Stromal cell of bone marrow (primary cell): ENCODE results near the gene QRICH1.
A peak's percentile ranks its signal among the peaks of the same experiment; 100 is the strongest.

ENCODE experiments used
- DNase-seq: peaks from one replicate; pipeline ENCODE4 v3.0.0-alpha.2; 2012; ENCODE audit warnings: low read depth

The QRICH1 gene

DNA sequence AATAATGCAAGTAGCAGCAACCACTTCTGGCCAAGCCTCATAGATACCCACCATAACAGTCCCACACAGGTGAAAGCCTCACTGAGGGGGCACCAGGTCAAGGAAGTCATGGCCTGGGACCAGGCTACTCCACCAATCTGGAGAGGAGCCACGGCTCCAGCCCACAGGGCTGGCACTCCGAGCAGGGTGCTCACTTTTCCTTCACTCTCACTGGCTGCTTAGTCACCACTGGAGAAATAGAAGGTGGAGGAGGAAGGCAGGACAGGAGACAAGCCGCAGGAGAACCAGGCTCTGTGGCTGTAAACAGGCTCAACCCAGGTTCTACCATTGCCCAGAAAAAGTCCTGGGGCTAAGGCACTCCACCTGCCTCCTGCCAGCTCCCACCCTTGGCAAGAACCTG, 25.6 kb upstream of the QRICH1 start:
- no peak for DNase-seq

DNA sequence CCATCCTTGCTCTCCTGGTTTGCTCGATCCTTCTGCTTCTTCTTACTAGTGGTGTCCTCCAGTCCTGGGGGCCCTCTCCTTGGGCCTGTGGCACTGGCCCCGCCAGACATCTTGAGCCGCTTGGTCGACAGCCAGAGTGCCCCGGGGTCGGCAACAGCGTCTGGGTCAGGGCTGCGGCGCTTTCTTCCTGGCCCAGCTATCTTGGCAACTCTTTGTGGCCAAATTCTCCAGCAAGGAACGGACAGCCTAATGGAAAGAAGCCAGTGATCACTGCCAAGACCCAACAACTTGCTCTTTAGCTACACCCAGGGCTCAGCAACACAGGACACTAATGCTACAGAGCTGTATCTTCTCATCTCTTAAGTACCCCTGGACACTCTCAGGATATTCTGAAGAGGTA, 25.2 kb upstream of the QRICH1 start:
- DNase-seq, result no peak

DNA sequence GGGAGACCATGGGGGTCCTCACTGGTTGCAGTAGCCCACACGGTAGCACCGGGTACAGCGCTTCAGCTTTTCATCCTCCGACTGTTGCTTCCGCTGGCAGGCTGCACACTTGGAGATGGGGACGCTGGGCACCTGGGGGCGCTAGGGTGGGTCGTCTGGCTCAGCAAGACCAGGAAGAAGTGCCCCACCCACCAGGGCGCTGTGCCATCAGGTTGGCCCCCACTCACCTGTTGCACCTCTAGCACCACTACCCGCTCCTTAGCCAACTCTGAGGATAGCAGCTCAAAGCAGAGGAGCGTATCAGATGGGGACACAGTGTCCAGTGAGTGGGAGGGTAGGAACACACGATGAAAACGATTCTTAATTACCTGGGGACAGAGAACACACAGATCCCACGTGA, 18.4 kb upstream of the QRICH1 start:
- DNase-seq, result no peak

DNA sequence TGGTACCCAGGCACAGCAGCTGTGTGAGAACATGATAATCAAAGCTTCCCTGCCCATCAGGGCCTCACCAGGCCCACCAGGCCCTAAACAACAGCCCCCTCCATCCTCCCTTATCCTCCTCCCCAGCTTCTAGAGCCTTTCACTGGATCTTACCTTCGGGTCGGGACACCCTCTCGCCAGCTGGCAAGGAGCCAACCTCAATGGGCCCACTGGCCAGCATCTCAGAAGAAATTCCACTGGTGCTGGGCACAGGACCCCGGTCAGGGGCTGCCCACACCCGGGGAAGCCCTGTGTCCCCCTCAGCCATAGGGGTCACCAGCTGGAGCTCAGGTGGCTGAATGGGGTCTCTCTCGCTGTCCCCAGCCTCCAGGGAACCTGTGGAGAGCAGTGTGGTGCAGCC, 17.5 kb upstream of the QRICH1 start:
- no peak for DNase-seq

DNA sequence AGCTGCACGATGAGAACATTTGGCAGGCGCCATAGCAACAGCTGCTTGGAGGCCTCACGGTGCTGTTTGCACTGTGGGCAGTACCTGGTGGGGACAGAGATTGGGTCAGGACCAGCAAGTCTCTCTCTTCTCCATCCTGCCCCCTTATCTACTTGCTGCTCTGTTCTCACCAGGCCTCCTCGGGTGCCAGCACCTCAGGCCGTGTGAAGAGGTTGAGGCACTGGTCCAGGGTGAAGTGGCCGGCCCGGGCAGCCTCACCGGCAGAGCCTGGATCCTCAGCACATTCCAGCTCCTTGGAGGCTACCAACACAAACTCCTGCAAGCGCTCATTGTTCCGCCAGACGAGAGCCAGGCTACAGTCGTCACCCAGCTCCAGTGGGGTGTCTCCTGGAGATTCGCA, 16.9 kb upstream of the QRICH1 start:
- DNase-seq, result no peak

DNA sequence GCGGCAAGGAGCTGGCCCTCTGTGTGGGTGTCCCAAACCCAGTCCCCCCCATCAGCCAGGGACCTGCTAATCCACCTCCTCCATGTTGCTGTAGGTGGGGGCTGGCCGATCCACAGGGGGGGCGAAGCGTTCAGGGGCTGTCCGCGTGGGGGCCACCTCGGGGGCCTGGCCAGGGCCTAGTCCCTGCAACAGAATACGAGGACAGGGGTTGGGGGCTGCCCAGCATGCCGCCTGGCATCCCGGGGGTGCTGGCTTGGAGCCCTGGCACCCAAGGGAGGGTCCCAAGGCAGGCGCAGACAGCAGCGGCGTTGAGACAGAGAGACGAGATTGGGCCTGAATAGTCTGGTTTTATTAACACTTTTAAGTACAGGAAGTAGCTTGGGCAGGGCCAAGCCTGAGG, 14.5 kb upstream of the QRICH1 start:
- no peak for DNase-seq

DNA sequence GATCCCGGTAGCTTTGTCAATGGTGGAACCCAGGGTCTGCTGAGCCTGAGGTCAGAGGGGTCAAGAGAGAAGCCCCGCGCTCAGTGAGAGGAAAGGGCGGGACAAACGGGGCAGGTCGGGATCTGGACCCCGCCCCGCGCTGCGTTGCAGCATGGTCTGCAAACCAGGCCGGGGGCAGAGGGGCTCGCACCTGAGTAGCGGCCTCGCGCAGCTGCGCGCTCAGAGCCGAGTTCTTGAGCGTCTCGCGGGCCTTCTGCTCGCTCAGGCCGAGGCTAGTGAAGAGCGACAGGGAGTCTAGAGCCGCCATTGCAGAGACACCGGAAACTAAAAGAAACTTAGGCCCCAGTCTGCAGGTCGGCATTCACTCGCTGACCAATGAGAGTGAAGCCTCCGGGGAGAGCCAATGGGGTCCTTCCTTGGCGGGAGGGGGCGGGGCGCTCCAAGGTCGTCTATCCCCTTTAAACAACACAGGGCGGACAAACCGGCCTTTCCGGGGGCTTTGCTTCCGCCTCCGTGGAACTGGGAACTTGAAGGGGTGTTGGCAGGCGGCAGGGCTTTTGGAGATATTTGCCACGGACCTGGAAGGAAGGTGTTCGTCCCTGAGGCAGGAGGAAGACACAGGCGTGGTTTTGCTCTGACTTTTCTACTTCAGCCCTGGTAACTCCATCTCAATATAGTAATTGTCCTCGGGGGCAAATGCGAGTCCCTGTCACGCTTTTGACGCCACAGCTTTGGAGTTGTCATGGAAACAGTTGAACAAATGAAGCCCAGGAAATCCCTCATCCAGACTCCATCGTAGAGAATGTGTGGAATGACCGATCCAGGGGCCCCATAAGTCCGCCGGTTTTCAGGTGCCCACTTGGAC, 10.8 kb upstream of the QRICH1 start, which contains the start of gene QARS1:
QARS1 (minus strand) TSS at position 331 of the 865 bp plus-strand sequence; CDS start at position 307, 24 bp downstream.
- peak; percentile 90 for DNase-seq

DNA sequence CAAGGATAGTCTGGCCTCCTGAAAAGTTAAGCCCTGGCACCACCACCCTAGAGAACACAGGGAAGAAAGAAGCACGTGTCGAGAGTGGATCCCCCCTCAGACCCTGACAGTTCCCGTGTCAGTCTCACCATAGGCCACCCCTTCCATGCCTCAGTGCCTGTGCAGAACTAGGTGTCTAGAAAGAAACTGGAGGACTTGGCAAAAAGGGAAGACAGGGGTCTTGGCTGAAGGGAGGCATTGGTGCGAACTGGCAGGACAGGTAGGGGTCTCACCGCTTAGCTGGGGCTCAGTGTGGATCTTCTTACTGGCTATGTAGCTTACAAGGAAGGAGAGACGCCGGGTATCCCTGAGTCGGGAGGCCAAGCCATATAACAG, 10.2 kb upstream of the QRICH1 start:
- no peak for DNase-seq

DNA sequence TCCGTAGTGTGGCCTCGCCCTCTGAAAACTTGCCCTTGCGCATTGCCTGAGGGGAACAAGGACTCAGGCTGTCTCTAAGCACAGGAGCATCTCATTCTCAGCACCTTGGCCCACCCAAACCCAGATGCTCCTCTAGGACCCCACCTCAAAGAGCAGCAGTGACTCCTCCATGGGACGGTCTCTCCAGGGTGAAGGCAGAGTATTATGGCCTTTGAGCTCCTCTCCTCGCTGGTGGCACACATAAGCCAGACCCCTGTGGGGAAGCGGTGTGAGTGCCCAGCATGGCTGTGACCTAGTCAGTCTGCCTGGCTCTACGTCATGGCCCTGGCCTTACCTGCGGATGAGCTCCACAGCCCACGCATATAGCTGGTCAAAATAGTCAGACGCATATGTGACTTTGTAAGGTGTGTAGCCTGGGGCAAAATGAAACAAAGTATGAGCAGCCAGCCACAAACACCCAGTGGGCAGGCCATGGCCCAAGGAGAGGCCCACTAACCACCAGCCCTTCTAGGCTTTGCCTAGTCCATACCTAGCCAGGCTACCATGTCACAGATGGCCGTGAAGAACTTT, 6.3 kb upstream of the QRICH1 start:
- DNase-seq, result no peak

DNA sequence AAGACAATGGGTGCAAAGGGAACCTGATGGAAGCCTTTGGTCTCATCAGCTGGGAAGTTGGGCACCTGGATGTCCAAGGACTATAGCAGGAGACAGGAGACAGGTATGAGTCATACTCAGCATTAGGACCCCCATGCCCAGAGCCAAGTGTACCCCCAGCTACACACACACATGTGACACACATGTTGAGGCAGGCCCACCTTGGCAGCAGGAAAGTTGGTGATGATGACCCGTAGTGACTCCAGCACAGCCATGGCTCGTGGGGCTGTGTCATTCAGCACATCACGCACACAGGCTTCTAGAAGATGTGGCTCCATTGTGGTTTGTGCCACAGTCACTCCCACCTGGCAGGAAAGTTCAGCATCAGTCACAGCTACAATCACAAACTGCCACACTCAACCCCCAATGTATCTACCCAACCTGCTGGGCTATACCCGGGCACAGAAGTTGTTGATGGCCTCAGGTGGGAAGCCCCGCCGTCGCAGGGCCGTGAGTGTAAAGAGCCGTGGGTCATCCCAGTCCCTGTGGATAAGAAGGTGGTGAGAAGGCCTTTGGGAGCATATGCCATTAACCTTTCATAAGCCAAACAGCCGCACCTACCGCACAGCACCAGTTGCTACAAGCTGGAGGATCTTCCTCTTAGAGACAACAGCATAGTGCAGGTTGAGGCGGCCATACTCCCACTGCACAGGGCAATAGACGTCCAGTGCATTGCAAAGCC, 5.2 kb upstream of the QRICH1 start:
- DNase-seq, result no peak

DNA sequence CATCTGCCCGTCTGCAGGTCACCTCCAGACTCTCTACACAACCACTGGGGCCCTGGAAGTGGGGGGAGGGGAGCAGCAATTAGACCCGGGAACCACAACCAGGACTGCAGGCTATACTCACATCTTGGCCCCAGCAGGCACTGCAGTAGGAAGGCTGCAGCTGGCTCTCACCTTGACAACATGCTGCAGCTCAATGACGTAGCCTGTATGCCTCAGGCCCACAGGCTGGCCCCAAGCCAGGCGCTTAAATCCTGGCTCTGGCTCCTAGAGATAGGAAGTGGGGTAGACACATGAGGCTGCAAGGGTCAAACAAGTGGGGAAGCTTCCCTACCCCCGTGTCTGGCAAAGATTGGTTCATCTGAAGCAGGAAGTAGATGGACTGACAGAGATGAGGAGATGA, 4.6 kb upstream of the QRICH1 start:
- no peak for DNase-seq

DNA sequence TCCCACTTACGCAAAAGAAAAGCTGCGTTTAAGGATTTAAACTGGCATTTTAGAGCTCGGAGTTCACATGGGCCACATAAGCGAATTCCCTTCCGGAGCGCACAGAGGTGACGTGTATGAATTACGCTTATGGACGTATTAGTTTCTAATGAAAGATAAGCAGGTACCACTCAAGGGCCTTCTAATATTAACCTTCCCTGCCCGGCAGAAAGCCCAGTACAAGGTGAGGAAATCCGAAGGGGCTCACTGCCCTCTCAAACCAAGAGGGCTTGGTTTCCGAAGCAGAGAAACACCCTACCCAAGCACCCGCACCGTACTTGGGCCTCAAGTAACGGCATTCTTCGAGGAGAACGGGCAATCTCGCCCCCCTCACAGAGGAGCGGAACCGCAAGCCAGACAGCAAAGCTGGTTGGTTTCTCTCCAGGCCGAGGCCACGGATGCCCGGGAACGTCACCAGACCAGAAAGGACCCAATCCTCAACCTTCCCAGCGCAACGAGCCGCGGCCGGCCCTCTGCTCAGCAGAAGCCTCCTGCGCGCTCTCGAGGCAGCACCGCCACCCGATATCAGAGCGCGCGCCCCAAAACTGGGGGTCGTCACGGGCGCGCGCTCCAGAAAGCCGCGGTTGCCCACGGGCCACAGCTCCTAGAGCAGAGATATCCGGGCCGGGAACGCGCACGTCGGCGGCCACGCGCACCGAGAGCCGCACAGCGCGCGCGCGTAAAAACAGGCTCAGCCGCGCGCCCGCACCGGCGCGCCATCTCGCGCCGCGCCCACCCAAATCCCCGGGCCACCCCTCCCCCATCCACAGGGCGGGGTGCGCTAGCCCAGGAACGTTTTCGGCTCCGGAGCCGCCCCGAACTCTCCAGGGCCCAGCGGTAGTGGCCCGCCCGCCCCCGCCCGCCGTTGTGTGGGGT, 676 bp downstream of the QRICH1 start:
- peak; percentile 66 for DNase-seq

DNA sequence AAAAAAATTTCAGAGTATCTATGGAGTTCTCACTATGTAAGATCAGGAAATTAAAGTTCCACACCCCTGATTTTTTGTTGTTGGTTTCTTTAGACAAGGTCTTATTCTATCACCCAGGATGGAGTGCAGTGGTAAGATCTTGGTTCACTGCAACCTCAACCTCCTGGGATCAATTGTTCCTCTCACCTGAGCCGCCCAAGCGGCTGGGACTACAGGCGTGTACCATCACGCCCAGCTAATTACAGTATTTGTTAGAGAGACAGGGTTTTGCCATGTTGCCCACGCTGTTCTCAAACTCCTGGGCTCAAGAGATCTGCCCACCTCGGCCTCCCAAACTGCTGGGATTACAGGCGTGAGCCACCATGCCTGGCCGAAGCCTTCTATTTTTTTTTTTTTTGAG, 12.4 kb downstream of the QRICH1 start:
- no peak for DNase-seq

DNA sequence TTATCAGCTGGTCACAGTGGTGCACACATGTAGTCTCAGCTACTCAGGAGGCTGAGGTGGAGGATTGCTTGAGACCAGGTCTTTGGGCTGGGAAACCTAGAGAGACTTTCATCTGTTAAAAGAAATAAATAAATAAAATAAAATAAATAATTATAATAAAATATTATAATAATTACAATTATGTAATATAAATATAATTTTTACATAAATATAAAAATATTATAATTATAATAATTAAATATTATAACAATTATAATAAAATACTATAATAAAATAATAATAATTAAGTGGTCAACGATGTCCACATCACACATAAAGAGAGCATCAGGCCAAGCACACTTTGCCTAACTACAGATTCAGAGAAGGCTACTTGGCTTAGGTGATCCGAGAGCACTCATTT, 14.6 kb downstream of the QRICH1 start:
- no peak for DNase-seq

DNA sequence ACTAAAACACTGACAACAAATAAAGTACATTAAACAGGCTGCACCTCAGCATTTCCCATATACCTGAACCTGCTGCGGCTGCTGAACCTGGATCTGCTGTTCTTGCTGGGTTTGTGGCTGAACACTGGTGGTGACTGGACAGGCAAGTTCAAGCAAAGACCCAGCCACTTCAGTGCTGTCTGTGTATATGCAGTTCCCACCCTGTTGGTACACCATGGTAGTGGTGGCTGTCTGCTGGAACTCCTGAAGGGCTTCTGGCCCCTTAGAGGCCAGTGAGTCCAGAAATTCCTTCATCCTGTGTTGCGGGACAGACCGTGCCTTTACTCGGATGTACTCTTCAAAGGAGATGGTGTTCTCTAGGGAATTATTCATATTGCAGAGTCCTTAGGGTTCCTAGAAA, 17.2 kb downstream of the QRICH1 start:
- DNase-seq, result no peak

DNA sequence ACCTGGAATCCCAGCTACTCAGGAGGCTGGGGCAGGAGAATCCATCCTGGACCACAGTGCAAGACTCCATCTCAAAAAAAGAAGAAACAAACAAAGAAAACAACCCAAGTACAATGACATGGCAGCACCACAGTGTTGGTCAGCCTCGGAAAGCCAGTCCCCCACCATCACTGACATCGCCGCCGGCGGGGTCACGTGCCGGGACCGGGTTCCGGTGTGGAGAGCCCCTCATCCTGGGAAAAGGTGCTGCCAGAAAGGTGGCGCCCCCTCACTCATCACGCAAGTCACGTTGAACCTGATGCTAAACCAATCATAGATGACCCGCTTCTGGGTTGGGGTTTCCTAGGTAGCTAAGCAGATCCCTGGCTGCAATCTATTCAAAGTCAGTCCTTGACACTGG, 17.8 kb downstream of the QRICH1 start:
- no peak for DNase-seq

DNA sequence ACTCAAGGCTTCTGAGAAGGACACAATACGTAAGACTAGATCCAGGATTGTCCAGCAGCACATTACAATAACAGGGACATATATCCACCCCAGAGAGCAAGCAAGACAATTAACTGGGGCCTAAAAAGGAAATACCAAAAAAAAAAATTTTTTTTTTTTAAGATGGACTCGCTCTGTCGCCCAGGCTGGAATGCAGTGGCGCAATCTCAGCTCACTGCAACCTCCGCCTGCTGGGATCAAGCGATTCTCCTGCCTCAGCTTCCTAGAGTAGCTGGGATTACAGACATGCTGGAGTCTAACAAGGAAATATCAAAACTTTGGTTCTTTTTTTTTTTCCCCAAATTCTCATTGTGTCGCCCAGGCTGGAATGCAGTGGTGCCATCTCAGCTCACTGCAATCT, 35.9 kb downstream of the QRICH1 start:
- DNase-seq, result no peak

DNA sequence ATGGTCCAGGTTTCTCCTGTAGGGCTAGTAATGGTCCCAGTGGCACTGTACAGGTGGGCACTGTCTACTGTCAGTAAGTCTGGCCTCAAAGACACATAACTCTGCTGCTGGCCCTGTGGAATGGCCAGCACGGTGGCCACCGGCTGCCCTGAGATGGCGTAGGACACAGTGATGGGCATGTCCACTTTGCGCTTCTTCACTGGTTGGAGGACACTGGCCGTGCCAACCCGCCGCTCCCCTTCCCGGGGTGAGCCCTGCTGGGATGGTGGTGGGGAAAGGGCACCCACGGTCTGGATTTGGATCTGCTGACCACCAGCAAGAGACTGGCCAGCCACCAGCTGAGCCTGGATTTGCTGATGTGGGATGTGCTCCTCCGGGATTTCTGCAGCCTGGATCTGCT, 36.6 kb downstream of the QRICH1 start:
- no peak for DNase-seq

DNA sequence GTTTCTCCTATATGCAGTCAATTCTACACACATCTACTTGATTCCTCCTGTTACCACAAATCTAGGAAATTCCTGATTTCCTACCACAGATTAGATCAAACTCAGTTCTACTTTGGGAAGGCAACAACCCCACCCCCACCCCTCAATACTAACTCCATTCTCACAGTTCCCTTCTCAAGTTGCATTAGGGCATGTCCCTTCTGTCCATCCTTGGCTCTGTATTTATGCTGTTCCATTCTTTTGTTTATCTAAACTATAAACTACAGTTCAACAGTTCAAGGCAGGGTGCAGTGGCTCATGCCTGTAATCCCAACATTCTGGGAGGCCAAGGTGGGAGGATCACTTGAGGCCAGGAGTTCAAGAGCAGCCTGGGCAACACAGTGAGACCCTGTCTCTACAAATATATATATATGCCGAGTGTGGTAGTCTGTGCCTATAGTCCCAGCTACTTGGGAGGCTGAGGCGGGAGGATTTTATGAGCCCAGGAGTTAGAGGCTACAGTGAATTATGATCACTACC, 39.5 kb downstream of the QRICH1 start:
- DNase-seq, result no peak

DNA sequence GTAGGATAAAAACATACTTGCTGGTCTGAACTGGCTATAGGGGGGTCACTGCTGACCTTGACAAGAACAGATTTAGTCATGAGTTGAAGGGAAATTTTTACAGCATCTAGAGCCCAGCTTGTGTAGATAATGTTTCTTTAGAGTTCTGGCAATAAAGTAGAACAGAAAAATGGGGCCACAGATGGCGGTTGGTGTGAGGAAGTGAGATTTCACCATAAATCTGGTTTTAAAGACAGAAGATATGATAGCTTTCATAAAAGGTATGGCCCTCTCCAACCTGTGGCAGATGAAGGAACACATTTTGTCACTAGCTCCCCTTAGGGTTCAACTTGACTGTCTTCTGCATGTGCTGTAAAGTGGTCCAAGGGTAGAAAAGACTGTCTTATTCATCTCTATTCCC, 40.3 kb downstream of the QRICH1 start:
- DNase-seq, result no peak

DNA sequence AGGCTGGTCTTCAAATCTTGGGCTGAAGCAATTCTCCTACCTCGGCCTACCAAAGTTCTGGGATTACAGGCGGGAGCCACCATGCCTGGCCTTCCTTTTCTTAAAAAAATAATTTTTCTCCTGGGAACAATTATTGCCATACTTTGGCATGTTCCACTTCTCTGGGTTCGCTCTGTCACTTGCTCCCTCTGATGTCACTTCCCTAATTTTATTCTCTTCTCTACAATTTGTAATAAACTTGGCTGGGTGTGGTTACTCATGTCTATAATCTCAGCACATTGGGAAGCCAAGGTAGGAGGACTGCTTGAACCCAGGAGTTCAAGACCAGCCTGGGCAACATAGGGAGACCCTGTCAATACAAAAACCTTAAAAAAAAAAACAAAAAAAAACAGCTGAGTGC, 58.6 kb downstream of the QRICH1 start:
- DNase-seq, result no peak

DNA sequence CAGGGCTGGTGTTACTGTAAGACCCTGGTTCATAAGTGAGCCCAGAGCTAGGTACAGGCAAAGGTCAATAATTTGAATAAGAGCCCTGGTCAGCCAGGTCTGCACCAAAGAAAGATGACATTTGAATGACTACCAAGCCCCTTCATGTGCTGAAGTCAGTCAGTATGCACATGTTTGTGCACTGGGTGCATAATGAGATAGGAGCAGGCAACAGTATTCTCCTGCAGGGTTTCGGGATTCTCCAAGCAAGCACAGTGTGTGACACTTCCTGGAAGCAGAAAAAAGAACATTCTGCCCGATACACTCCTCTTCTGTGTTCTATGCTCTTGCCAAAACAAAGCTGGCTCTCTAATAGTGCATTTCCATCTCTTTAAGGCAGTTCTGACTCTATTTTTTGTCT, 59.2 kb downstream of the QRICH1 start:
- no peak for DNase-seq
